Keratinocyte (primary cell): Measurements from ENCODE around the gene TARBP2. TPM values are rescaled to one million over a fixed set of nuclear protein-coding genes. Genes with fewer than 3 reads are reported as not detected.

Experiments
- DNase-seq: peaks from one replicate; pipeline ENCODE4 v3.0.0-alpha.2; 2011; ENCODE audit warnings: low read depth, missing footprints, low spot score
- FAIRE-seq: peaks from 2 replicates; lab custom pipeline; 2011; peaks lifted over from hg19 to GRCh38; lab: Jason Lieb, UNC
- H2AFZ ChIP-seq: 2 replicates; pipeline ENCODE4 v1.6.0; 2012; ENCODE audit warnings: low read length, control low read depth, inconsistent platforms; ENCODE audit not compliant: control insufficient read depth
- H3K27ac ChIP-seq: 2 replicates; pipeline ENCODE4 v1.5.1; 2011; ENCODE audit warnings: low read length; ENCODE audit not compliant: control insufficient read depth, insufficient read depth
- H3K27me3 ChIP-seq: 3 replicates; pipeline ENCODE4 v1.6.0; 2011; ENCODE audit warnings: low read length; ENCODE audit not compliant: control insufficient read depth, insufficient read depth; ENCODE audit errors: extremely low read depth
- H3K36me3 ChIP-seq, 2 experiments: 2 replicates in 1 of 2; 3 replicates in 1 of 2; pipeline ENCODE4 v1.5.1; 2011; ENCODE audit warnings: low read length in 2 of 2, mild to moderate bottlenecking in 1 of 2; ENCODE audit not compliant: control insufficient read depth in 2 of 2, insufficient read depth in 2 of 2; ENCODE audit errors: extremely low read depth in 1 of 2
- H3K4me1 ChIP-seq: 3 replicates; pipeline ENCODE4 v1.5.1; 2011; ENCODE audit warnings: low read length; ENCODE audit not compliant: control insufficient read depth, insufficient read depth; ENCODE audit errors: extremely low read depth
- H3K4me2 ChIP-seq: 3 replicates; pipeline ENCODE4 v1.6.0; 2011; ENCODE audit warnings: low read depth, low read length; ENCODE audit not compliant: control insufficient read depth, insufficient read depth; ENCODE audit errors: extremely low read depth
- H3K4me3 ChIP-seq, 3 experiments: fragments of 200-600 bp in 1 of 3; sonication (generic) in 1 of 3; 2 replicates in 2 of 3; 3 replicates in 1 of 3; pipeline ENCODE4 v1.5.1; 2011 to 2016; ENCODE audit warnings: low read length in 3 of 3, mild to moderate bottlenecking in 3 of 3, control low read depth in 2 of 3, inconsistent platforms in 1 of 3, low read depth in 1 of 3, mixed read lengths in 1 of 3, mixed run types in 1 of 3, moderate library complexity in 1 of 3; ENCODE audit not compliant: control insufficient read depth in 2 of 3, insufficient read depth in 2 of 3; ENCODE audit errors: extremely low read depth in 1 of 3
- H3K79me2 ChIP-seq: 2 replicates; pipeline ENCODE4 v1.6.0; 2012; ENCODE audit warnings: low read length; ENCODE audit not compliant: control insufficient read depth, insufficient read depth
- H3K9ac ChIP-seq: 3 replicates; pipeline ENCODE4 v1.6.0; 2011; ENCODE audit warnings: low read length; ENCODE audit not compliant: control insufficient read depth, insufficient read depth; ENCODE audit errors: extremely low read depth
- H3K9me1 ChIP-seq: 3 replicates; pipeline ENCODE4 v1.6.0; 2011; ENCODE audit warnings: low read length; ENCODE audit not compliant: control insufficient read depth, insufficient read depth; ENCODE audit errors: extremely low read depth
- H3K9me3 ChIP-seq: 2 replicates; pipeline ENCODE4 v1.5.1; 2012; ENCODE audit warnings: low read depth, low read length; ENCODE audit not compliant: control insufficient read depth
- H4K20me1 ChIP-seq: 3 replicates; pipeline ENCODE4 v1.6.0; 2011; ENCODE audit warnings: low read length; ENCODE audit not compliant: control insufficient read depth, insufficient read depth; ENCODE audit errors: extremely low read depth
- EZH2 ChIP-seq: IDR thresholded peaks from one replicate; pipeline ENCODE4 v1.6.1; 2012; ENCODE audit warnings: inconsistent platforms, mild to moderate bottlenecking, low read length, moderate library complexity
- dilution Hi-C: fragments of 300-500 bp; cut with MboI; formaldehyde crosslinking; loops from one replicate; pipeline ENCODE4 v1.7.0; 2020; ENCODE audit warnings: low sequenced_read_pairs; ENCODE audit not compliant: extremely low pct_ligation_motif_present
- polyA plus RNA-seq, 5 experiments: library from polyadenylated mRNA; depleted of rRNA in 3 of 5; stranded (reverse) in 3 of 5; stranded (forward) in 1 of 5; unstranded in 1 of 5; fragments of >200 nt; gene quantifications; 1 replicate in 1 of 5; 2 replicates in 3 of 5; 3 replicates in 1 of 5; pipeline versions ENCODE4 v1.2.1 to v1.2.3, GENCODE V29; 2011 to 2012; ENCODE audit warnings: missing spikeins in 2 of 5, low read depth in 1 of 5, low replicate concordance in 1 of 5
- TF ChIP-seq, protein P1 (sequence below), 3 experiments: IDR thresholded peaks in 1 of 3; conservative IDR thresholded peaks in 1 of 3; optimal IDR thresholded peaks in 1 of 3; 2 replicates in 2 of 3; 3 replicates in 1 of 3; pipeline versions ENCODE3 to v1.5.1; 2011; ENCODE audit warnings: low read length in 3 of 3, mild to moderate bottlenecking in 3 of 3, moderate library complexity in 2 of 3, control low read depth in 1 of 3, inconsistent platforms in 1 of 3; ENCODE audit not compliant: insufficient read depth in 2 of 3; ENCODE audit errors: extremely low read depth in 1 of 3

The TARBP2 gene
- polyA plus RNA-seq, 1 donor (not counting 4 experiments of a cell fraction or from before 2014, with no cell fraction given) = 21.0 TPM

GRCh38 chr12:53474077-53474476 is 27.0 kb upstream of the TARBP2 start:
- Histone ChIP-seq H3K27me3 (no peaks in the 10 kb centered on the region), H3K9ac (no peak overlapping the region), H3K4me3 (no peak overlapping the region), H3K79me2 (peaks cover 50% of the 10 kb centered on the region), H3K9me1 (no peaks in the 10 kb centered on the region), H3K4me2 (no peak overlapping the region), H3K27ac (no peak overlapping the region), H3K4me1 (no peaks in the 10 kb centered on the region), H3K9me3 (no peaks in the 10 kb centered on the region), H2AFZ (no peak overlapping the region), H3K36me3 (peaks cover 50 to 71% of the 10 kb centered on the region in 2 experiments), H4K20me1 (peaks cover 19% of the 10 kb centered on the region)
- TF ChIP-seq, protein P1, sequence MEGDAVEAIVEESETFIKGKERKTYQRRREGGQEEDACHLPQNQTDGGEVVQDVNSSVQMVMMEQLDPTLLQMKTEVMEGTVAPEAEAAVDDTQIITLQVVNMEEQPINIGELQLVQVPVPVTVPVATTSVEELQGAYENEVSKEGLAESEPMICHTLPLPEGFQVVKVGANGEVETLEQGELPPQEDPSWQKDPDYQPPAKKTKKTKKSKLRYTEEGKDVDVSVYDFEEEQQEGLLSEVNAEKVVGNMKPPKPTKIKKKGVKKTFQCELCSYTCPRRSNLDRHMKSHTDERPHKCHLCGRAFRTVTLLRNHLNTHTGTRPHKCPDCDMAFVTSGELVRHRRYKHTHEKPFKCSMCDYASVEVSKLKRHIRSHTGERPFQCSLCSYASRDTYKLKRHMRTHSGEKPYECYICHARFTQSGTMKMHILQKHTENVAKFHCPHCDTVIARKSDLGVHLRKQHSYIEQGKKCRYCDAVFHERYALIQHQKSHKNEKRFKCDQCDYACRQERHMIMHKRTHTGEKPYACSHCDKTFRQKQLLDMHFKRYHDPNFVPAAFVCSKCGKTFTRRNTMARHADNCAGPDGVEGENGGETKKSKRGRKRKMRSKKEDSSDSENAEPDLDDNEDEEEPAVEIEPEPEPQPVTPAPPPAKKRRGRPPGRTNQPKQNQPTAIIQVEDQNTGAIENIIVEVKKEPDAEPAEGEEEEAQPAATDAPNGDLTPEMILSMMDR (optimal IDR thresholded peaks at IDR 0.05 in 1 of 3, IDR thresholded peaks at IDR 0.05 in 1 of 3, conservative IDR thresholded peaks at IDR 0.05 in 1 of 3; ENCODE audit: extremely low read depth in 1 of 3, insufficient read depth in 2 of 3, low read length in 3 of 3) = no peak
- TF ChIP-seq EZH2 = no peak
- dilution Hi-C loops = no loop called here
- FAIRE-seq (no peak), DNase-seq (no peak)

- no peaks in the 10 kb centered on the region for H3K4me1 ChIP-seq
- H3K27me3 ChIP-seq = no peaks in the 10 kb centered on the region
- no peak overlapping the region for H3K9ac ChIP-seq
- dilution Hi-C loops = no loop called here
- no peaks in the 10 kb centered on the region for H3K9me3 ChIP-seq
- no peak overlapping the region for H3K27ac ChIP-seq
- H3K36me3 ChIP-seq = peaks cover 46 to 70% of the 10 kb centered on the region in 2 experiments
- no peak overlapping the region for H2AFZ ChIP-seq
- TF ChIP-seq, protein P1 (optimal IDR thresholded peaks at IDR 0.05 in 1 of 3, IDR thresholded peaks at IDR 0.05 in 1 of 3, conservative IDR thresholded peaks at IDR 0.05 in 1 of 3; ENCODE audit: extremely low read depth in 1 of 3, insufficient read depth in 2 of 3, low read length in 3 of 3) = no peak
- no peak for TF ChIP-seq EZH2
- no peak for FAIRE-seq
- H3K4me3 ChIP-seq = no peak overlapping the region
- no peak overlapping the region for H3K4me2 ChIP-seq
- H4K20me1 ChIP-seq = peaks cover 23% of the 10 kb centered on the region
- H3K9me1 ChIP-seq = no peaks in the 10 kb centered on the region
- H3K79me2 ChIP-seq = peaks cover 47% of the 10 kb centered on the region
- DNase-seq = no peak
Measured at GRCh38 chr12:53474819-53475218, 26.3 kb upstream of the TARBP2 start.
